AG09309 (cell line): ENCODE data around the gene PPP1R12C.

Source experiments
- DNase-seq: peaks from one replicate; pipeline ENCODE4 v3.0.0-alpha.2; 2010; ENCODE audit warnings: low read depth
- H3K4me3 ChIP-seq: 2 replicates; pipeline ENCODE4 v1.5.1; 2011; ENCODE audit warnings: mild to moderate bottlenecking, low read depth, low read length, moderate library complexity; ENCODE audit not compliant: control insufficient read depth
- TF ChIP-seq, protein P1 (sequence below): IDR thresholded peaks from 2 replicates; pipeline ENCODE4 v1.5.1; 2011; ENCODE audit warnings: mild to moderate bottlenecking, low read depth, low read length, inconsistent platforms; ENCODE audit not compliant: insufficient read depth, control insufficient read depth; ENCODE audit errors: missing control alignments

The PPP1R12C gene

GRCh38 chr19:55098716-55099556, 18.5 kb downstream of the PPP1R12C start:
- TF ChIP-seq, protein P1, sequence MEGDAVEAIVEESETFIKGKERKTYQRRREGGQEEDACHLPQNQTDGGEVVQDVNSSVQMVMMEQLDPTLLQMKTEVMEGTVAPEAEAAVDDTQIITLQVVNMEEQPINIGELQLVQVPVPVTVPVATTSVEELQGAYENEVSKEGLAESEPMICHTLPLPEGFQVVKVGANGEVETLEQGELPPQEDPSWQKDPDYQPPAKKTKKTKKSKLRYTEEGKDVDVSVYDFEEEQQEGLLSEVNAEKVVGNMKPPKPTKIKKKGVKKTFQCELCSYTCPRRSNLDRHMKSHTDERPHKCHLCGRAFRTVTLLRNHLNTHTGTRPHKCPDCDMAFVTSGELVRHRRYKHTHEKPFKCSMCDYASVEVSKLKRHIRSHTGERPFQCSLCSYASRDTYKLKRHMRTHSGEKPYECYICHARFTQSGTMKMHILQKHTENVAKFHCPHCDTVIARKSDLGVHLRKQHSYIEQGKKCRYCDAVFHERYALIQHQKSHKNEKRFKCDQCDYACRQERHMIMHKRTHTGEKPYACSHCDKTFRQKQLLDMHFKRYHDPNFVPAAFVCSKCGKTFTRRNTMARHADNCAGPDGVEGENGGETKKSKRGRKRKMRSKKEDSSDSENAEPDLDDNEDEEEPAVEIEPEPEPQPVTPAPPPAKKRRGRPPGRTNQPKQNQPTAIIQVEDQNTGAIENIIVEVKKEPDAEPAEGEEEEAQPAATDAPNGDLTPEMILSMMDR: no peak
- H3K4me3 ChIP-seq: no peak overlapping the region
- DNase-seq: no peak

DNA sequence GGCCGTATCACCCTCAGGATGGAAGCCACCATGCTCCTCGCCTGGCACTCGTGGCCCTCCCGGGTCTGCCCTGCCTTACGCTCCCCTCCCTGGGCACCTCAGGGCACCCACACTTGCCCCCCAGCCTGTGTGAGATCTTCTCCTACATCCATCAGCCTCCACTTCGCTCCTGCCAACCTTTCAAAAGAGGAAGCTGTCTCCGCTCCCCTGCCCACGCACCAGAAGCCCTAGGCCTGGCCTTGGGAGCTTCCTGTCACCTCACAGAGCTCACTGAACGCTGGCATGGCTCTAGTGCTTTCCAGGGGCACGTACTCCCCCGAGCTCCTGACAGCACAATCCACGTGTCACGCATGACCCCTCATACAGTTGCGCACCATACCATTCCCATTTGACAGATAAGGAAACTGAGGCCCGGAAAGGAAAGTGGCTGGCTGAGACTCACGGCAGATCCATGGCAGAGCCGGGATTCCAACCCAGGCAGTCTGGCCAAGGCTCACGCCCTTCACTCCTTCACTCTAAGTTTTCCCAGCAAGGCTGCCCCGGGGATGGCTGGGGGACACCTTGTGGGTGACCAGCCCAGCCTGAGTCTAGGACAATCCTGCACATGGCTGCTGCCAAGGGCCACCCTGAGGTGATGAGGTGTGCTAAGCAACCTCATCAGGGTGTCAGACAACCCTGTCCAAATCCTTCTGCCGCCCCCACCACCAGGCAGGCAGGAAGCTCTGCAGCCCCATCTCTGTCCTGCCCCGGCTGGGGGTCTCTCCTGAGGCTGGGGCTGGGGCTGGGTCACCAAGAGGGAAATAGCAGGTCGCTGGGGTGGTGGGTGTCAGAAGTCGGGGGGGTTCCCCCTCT, 19.3 kb downstream of the PPP1R12C start:
- TF ChIP-seq, protein P1: no peak
- DNase-seq: no peak

GRCh38 chr19:55096061-55096701, 21.3 kb downstream of the PPP1R12C start:
- no peak for DNase-seq
- TF ChIP-seq, protein P1: no peak
- H3K4me3 ChIP-seq: no peak overlapping the region

More for the DNA sequence above, 19.3 kb downstream of the PPP1R12C start:
- H3K4me3 ChIP-seq: no peak overlapping the region

GRCh38 chr19:55095260-55096060, 22.0 kb downstream of the PPP1R12C start:
- no peak overlapping the region for H3K4me3 ChIP-seq
- DNase-seq: no peak
- TF ChIP-seq, protein P1: no peak

- no peak overlapping the region for H3K4me3 ChIP-seq
- TF ChIP-seq, protein P1: no peak
- DNase-seq: no peak
Observed at GRCh38 chr19:55094456-55095259, 22.8 kb downstream of the PPP1R12C start.
